GM12801 (cell line): Measurements from ENCODE around the gene SP100.

Source experiments
- CTCF ChIP-seq: IDR thresholded peaks from one replicate; pipeline ENCODE4 v1.5.1; 2011; ENCODE audit warnings: control low read depth; ENCODE audit not compliant: insufficient read length; ENCODE audit errors: extremely low read depth

The SP100 gene

GRCh38 chr2:230413479-230413878, 2.5 kb upstream of the SP100 start:
- TF ChIP-seq CTCF: no peak

GRCh38 chr2:230414302-230414701, 1.7 kb upstream of the SP100 start:
- no peak for TF ChIP-seq CTCF

- no peak for TF ChIP-seq CTCF
Observed at GRCh38 chr2:230417436-230417835, 1.4 kb downstream of the SP100 start.

DNA sequence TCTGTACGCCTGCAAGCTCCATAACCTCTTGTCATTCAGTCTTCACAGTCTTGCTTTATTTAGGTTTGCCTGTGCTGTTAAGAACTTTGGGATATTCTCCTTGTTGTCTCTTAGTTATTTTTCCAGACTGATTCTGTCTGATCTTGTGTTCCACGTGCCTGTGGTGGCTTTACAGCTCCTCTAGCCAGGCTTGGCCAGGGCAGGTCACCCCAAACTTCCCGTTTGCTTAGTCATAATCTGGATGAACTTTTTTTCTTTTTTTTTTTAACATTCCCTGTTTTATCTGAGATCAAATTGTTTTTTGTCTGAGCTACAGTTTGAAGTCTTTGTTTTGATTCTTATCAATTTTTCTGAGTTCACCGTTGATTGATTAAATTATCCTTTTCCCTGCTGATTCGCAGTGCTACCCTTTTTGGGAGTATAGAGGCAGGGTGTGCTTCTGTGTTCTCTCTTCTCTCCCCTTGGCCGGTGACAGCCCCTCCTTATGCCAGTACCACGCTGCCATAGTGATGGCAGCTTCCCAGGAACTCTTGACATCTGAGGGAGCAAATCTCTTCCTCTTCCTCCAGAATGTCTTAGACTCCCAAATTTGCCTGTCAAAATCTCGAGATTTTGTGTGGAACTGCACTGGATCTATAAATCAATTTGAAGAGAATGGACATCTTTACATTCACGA, 2.5 kb downstream of the SP100 start:
- TF ChIP-seq CTCF: no peak

- TF ChIP-seq CTCF: no peak
Observed at GRCh38 chr2:230419181-230419580, 3.2 kb downstream of the SP100 start.

GRCh38 chr2:230422149-230422548, 6.1 kb downstream of the SP100 start:
- TF ChIP-seq CTCF: no peak

- TF ChIP-seq CTCF: no peak
Observed at GRCh38 chr2:230423851-230424458, 8.0 kb downstream of the SP100 start.
